CD4-positive, alpha-beta T cell treated with Interleukin-17A for 4 hours (primary cell): ENCODE results near the gene L3HYPDH.

Experiments used
- DNase-seq: peaks from one replicate; pipeline ENCODE4 v3.0.0-alpha.2; 2020; ENCODE audit warnings: mixed read lengths

The L3HYPDH gene

DNA sequence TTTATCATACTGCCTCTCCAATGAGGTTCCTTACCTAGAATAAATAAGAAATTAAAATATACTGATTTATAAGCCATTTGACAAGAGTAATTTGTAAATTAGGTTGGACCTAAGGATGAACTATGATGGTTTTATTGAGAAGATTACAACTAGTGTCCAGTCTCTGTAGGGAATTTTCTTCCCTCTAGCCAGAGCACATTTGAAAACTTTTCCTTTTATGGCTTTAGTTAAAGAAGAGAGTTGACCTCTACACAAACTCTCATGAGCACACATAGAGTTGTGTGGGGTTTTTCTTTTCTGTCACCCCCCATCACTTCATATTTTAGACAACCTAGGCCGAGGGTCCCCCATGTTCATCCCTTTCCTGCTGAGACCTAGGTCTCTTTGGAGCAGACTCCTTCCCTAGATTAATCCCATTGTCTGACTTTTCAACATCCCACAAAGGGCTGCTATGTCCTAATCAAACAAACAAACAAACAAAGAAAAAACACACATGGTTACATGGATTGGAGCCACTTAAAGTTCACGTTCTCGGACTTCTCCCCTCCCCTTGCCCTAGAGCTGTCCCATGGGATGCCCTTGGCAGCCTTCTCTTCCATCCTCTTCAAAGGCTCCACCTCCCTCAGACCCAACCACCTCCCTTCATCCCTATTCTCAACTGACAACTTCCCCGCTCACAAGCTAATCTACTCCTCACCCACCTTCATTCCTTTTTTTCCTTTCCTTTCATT is 59.7 kb downstream of the L3HYPDH start:
- no peak for DNase-seq
